HG03025 (cell line): ENCODE results near the gene RAD51C.
"Not testable (repeated sequence)": the region's sequence is repeated elsewhere in the genome, so short reads cannot be mapped to it uniquely, and the experiment has no call there.

Experiments
- ATAC-seq: cut with Tn5 transposase; IDR thresholded peaks from one replicate; pipeline ENCODE4 v1.9.1; 2021; ENCODE audit warnings: mild to moderate bottlenecking, moderate library complexity; ENCODE audit not compliant: unreplicated experiment, low FRiP score

Gene RAD51C

GRCh38 chr17:58692239-58693055 lies at the start of gene RAD51C:
RAD51C (plus strand) TSS chr17:58692602; CDS start chr17:58692644, 42 bp downstream.
- ATAC-seq, result peak; percentile 88

DNA sequence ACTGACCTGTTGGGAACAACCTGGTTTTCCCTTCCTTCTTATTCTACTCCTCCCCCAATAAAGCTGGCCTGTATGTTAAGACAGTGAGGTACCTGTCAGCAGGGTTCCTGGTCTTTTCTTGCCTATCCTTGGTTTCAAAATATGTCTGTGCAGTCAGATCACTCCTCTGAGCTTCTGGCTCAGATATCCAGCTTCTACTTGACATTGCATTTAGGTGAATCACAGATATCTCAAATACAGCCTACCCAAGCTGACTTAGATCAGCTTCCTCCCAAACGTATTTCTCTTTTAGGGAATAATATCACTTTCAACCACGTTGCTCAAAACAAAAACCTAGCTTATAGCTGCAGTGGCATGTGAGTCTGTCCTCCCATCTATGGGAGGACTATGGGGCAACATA lies 49.3 kb upstream of the RAD51C start:
- no peak for ATAC-seq

DNA sequence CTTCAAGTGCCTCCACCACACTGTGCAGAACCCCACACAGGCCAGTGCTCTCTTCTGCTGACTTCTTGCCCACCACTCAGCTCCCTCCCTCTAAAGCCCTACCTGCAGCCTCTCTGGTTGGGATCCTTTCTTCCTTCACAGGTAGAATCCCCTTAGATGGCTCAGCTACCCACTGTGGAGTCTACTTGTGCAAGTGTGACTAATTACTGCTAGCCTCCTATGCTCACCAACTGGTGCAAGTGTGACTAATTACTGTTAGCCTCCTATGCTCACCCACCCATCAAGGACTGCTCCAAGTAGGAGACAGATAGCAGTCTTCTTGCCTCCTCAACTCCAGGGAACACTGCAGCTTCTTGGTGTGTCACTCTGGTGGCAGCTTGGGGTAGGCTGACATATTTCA lies 44.2 kb upstream of the RAD51C start:
- no peak for ATAC-seq

DNA sequence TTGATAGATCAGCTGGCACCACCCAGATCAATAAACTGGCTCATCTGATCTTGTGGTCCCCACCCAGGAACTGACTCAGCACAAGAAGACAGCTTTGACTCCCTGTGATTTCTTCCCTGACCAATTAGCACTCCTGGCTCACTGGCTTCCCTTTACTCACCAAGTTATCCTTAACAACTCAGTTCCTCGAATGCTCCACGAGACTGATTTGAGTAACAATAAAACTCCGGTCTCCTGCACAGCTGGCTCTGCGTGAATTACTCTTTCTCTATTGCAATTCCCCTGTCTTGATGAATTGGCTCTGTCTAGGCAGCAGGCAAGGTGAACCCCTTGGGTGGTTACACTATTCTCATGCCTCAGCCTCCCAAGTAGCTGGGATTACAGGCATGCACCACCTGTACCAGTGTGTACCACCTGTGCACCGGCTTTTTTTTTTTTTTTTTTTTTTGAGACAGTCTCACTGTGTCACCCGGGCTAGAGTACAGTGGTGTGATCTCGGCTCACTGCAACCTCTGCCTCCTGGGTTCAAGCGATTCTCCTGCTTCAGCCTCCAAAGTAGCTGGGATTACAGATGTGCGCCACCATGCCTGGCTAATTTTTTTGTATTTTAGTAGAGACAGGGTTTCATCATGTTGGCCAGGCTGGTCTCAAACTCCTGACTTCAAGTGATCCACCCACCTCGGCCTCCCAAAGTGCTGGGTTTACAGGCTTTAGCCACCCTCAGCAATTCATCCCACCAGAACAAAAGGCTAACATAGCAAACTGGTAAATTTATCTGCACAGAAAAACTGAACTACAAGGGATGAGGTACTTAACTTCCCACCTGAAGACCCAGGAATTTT lies 34.2 kb upstream of the RAD51C start:
- not testable (repeated sequence) for ATAC-seq

DNA sequence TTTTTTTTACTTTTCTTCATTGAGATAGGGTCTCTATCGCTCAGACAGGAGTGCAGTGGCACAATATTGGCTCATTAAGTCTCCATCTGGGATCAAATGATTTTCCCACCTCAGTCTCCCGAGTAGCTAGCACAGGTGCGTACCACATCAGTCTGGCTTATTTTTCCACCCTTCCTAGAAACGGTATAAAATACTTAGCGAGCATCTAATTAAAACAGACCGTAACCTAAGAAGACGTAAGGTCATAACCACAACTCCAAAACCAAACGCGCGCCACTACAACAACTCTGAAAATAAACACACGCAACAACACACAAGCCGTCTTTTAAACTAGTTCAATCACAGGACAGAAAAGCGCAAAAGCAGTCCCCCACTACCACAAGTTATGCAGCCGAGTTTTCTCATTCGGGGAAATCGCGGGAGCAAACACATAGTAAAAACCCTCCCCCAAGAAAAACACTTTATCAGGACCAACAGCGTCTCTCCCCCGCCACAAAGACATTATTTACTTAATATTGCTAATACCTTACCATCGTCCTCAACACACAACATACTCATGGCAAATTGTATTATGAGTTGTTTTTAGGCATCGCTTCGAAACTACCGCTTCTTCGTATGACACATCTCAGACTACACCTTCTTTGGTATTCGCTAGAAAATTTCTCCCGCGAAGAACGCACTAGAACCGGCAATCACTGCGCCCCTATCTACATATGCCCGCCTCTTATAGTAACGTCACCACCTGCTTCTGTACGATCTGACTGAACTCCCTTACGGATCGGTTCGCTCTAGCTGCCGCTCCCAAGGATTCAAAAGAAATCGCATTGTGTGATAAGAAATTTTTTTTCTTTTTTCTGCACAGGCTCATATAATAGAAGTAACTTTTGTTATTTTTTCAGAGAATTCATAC lies 33.3 kb upstream of the RAD51C start:
- ATAC-seq, result peak; percentile 51

GRCh38 chr17:58659714-58660084 lies 32.7 kb upstream of the RAD51C start:
- ATAC-seq, result not testable (repeated sequence)

DNA sequence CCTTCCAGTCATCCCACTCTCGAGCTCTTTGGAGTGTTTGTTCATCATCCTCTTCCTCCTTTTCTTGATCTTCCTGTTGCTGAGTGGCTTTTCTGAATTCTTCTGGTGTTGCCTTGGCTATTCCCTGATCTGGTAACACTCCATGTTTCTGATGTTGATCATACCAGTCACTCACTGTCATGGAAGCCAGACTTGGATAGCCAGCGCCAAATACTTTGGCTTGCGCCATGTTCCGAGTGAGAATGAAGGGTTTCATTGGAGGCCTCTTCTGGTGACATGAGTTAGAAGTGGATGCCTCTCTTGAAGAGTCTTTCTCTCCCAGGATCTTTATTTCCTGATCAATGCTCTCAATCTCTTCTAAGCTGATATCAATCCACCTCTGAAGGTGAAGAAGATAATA lies 31.8 kb upstream of the RAD51C start:
- ATAC-seq, result no peak

GRCh38 chr17:58661499-58661898 lies 30.9 kb upstream of the RAD51C start:
- ATAC-seq, result no peak

DNA sequence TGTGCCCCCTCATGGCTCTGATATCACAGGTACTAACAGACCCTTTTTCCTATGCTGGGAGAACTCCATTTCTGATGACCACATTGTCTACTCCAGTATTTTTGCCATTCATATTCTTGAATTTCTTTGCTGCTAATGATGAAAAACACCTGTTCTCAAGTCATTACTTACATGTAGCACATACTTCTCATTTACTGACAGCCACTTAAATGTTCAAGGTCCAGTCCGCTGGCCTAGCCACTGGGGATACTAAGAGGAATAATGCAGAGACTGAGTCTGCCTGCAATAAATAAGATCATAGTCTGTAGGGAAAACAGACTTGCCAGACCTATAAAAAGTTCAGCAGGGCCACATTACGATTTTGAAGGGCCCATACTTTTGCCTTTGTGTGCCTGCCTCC lies 28.1 kb upstream of the RAD51C start:
- ATAC-seq, result no peak

- ATAC-seq, result no peak
Measured at GRCh38 chr17:58665946-58666857, 26.2 kb upstream of the RAD51C start.

- ATAC-seq, result no peak
Measured at GRCh38 chr17:58666858-58667267, 25.5 kb upstream of the RAD51C start.

- ATAC-seq, result no peak
Measured at GRCh38 chr17:58667934-58668597, 24.3 kb upstream of the RAD51C start.

- ATAC-seq, result no peak
Measured at GRCh38 chr17:58668598-58668935, 23.8 kb upstream of the RAD51C start.

DNA sequence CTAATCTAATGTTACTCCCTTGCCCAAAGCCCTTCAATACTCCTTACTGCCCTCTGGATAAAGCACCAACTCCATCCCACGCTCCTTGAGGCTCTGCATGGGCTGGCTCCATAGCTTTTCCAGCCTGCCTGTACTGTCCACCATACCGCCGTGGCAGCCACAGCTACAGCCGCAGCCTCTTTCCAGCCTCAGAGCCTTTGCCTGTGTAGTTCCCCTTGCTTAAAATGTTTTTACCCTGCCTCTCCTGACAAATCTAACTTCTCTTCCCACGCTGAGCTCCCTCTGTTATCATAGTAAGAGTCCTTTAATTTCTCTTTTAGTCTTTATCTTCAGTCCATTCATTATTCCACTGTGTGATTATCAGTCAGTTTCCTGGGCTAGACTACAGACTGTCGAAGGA lies 22.5 kb upstream of the RAD51C start:
- ATAC-seq, result no peak

DNA sequence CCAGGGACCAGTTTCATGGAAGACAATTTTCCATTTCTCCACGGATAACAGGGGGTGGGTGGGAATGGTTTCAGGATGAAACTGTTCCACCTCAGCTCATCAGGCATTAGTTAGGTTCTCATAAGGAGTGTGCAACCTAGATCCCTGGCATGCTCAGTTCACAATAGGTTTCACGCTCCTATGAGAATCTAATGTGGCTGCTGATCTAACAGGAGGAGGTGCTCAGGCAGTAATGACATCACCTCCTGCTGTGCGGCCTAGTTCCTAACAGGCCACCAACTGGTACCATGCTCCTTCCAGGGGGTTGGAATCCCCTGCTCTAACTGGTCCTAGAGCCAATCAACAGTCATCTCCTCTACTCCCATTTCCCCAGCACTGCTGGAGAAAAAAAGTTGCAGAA lies 20.4 kb upstream of the RAD51C start:
- ATAC-seq, result no peak

GRCh38 chr17:58677194-58677880 lies 15.1 kb upstream of the RAD51C start:
- no peak for ATAC-seq

DNA sequence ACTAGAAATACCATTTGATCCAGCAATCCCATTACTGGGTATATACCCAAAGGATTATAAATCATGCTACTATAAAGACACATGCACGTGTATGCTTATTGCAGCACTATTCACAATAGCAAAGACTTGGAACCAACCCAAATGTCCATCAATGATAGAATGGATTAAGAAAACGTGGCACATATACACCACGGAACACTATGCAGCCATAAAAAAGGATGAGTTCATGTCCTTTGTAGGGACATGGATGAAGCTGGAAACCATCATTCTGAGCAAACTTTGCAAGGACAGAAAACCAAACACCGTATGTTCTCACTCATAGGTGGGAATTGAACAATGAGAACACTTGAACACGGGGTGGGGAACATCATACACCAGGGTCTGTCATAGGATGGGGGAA lies 14.1 kb upstream of the RAD51C start:
- ATAC-seq, result not testable (repeated sequence)

DNA sequence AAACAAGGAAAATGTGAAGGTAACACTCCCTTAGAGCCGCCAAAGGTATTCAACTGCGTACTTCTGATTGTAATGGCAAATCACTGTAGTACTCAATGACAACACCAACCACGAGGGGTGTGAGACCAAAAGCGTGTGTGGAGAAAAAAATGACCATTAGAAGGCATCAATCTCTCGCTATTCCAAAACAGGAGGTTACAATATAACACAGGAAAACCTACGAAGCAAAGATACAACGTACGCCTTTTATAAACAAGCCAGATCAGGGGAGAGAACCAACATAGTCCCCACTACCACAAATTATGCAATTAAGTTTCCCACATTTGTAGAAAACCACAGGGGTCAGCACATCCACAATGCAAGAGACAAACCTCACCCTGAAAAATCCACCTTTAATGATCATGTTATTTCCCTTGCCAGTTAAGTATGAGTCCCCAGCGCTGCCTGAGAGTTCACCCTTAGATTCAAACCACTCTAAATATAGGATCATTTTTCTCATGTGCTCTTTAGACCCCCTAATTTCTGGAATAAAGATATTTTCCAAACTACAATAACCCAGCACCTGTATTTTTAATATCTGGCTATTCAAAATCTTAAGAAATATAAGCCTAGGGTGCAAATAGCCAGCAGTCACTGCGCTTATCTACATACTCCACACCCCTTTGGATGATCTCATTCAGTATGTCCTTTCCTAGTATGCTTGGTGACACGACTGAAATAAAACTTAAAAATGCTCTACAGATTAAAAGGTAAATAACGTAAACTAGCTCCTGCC lies 13.0 kb upstream of the RAD51C start:
- peak; percentile 41 for ATAC-seq
